ENCODE data around the gene PREX1. TPM values are rescaled to one million over a fixed set of nuclear protein-coding genes. Genes with fewer than 3 reads are reported as not detected.
"Not testable (repeated sequence)": the region's sequence is repeated elsewhere in the genome, so short reads cannot be mapped to it uniquely, and the experiment has no call there.

Gene PREX1
- total RNA-seq, 1 donor from 2014 or later, result 11.2 TPM

DNA sequence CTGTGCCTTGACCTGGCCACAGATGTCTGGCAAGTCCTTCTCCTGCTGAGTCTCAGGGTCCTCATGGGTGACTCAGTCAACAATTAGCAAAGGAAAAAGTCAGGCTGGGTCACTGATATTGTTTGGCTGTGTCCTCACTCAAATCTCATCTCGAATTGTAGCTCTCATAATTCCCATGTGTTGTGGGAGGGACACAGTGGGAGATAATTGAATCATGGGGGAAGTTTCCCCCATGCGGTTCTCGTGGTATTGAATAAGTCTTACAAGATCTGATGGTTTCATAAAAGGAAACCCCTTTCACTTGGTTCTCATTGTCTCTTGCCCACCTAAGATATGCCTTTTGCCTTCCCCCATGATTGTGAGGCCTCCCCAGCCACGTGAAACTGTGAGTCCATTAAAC, 45.7 kb downstream of the PREX1 start:
- Histone ChIP-seq H3K27me3 (ENCODE audit: low read depth) (no peaks in the 10 kb centered on the region), H3K4me1 (peaks cover 2% of the 10 kb centered on the region), H3K9me3 (replicated peaks) (peaks cover 13% of the 10 kb centered on the region), H3K36me3 (peaks cover 3% of the 10 kb centered on the region), H3K4me3 (no peak overlapping the region), H3K27ac (replicated peaks) (no peak overlapping the region)
- no peak for DNase-seq
- TF ChIP-seq, protein P1, sequence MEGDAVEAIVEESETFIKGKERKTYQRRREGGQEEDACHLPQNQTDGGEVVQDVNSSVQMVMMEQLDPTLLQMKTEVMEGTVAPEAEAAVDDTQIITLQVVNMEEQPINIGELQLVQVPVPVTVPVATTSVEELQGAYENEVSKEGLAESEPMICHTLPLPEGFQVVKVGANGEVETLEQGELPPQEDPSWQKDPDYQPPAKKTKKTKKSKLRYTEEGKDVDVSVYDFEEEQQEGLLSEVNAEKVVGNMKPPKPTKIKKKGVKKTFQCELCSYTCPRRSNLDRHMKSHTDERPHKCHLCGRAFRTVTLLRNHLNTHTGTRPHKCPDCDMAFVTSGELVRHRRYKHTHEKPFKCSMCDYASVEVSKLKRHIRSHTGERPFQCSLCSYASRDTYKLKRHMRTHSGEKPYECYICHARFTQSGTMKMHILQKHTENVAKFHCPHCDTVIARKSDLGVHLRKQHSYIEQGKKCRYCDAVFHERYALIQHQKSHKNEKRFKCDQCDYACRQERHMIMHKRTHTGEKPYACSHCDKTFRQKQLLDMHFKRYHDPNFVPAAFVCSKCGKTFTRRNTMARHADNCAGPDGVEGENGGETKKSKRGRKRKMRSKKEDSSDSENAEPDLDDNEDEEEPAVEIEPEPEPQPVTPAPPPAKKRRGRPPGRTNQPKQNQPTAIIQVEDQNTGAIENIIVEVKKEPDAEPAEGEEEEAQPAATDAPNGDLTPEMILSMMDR (IDR thresholded peaks at IDR 0.05; ENCODE audit: borderline replicate concordance), result no peak
- intact Hi-C loops (cut with micrococcal nuclease), result no loop called here

DNA sequence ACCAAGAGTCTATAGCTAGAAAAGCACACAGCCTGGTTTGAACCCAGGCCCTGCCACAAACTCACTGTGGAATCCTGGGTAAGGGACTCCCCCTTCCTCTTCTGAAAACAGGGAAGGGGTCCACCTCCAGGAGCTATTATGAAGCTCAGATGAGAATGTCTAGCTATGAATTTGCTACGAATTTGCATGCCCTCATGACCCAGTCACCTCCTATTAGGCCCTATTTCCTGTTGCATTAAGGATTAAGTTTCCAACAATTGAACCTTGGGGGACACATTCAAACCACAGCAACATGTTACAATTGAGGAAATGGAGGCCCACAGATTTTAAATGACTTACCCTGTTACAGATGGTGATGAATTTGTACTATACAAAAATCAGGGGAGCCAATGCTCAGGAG, 46.2 kb downstream of the PREX1 start:
- no peaks in the 10 kb centered on the region for H3K27me3 ChIP-seq (ENCODE audit: low read depth)
- TF ChIP-seq, protein P1 (IDR thresholded peaks at IDR 0.05; ENCODE audit: borderline replicate concordance), result no peak
- no peak overlapping the region for H3K4me3 ChIP-seq
- no peak overlapping the region for H3K27ac ChIP-seq (replicated peaks)
- no peak for DNase-seq
- peaks cover 5% of the 10 kb centered on the region for H3K4me1 ChIP-seq
- H3K9me3 ChIP-seq (replicated peaks), result peaks cover 13% of the 10 kb centered on the region
- peaks cover 3% of the 10 kb centered on the region for H3K36me3 ChIP-seq
- intact Hi-C loops (cut with micrococcal nuclease), result no loop called here

DNA sequence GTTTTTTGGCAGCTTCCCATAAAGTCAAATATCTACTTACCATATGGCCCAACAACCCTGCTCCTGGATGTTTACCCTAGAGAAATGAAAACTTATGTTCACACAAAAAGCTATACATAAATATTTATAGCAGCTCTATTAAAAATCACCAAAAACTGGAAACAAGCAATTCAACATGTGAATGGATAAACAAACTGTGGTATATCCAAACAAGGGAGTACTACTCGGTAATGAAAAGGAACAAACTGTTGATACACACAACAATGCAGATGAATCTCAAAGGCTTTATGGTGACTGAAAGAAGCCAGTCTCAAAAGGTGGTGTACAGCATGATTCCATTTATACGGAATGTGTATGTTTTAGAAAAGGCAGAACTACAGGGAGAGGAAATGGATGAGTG, 48.4 kb downstream of the PREX1 start:
- Histone ChIP-seq H3K4me1 (peaks cover 11% of the 10 kb centered on the region), H3K36me3 (peaks cover 3% of the 10 kb centered on the region), H3K9me3 (replicated peaks) (peaks cover 13% of the 10 kb centered on the region), H3K4me3 (no peak overlapping the region), H3K27me3 (ENCODE audit: low read depth) (no peaks in the 10 kb centered on the region), H3K27ac (replicated peaks) (no peak overlapping the region)
- DNase-seq, result no peak
- intact Hi-C loops (cut with micrococcal nuclease), result no loop called here
- TF ChIP-seq, protein P1 (IDR thresholded peaks at IDR 0.05; ENCODE audit: borderline replicate concordance), result no peak

DNA sequence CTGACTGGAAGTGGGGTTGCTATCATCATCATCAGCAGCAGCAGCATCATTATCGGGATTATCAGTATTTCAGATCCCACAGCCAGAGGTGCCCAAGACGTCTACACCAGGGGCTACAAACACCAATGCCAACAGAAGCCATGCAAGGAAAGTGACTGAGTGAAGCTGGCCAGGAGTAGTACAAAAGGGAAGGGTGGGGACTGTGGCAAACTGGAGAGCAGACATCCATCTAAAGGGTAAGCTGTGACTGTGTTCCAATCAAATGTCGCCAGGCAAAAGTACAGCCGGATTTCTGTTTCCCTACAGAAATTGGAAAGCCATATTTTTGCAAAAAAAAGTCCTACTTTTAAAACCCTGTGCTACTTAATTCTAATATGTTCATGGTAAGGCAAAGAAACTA, 50.0 kb downstream of the PREX1 start:
- Histone ChIP-seq H3K9me3 (replicated peaks) (peaks cover 13% of the 10 kb centered on the region), H3K27me3 (ENCODE audit: low read depth) (no peaks in the 10 kb centered on the region), H3K4me3 (no peak overlapping the region), H3K4me1 (peaks cover 15% of the 10 kb centered on the region), H3K27ac (replicated peaks) (no peak overlapping the region), H3K36me3 (peaks cover 3% of the 10 kb centered on the region)
- intact Hi-C loops (cut with micrococcal nuclease), result no loop called here
- DNase-seq, result no peak
- TF ChIP-seq, protein P1 (IDR thresholded peaks at IDR 0.05; ENCODE audit: borderline replicate concordance), result no peak

DNA sequence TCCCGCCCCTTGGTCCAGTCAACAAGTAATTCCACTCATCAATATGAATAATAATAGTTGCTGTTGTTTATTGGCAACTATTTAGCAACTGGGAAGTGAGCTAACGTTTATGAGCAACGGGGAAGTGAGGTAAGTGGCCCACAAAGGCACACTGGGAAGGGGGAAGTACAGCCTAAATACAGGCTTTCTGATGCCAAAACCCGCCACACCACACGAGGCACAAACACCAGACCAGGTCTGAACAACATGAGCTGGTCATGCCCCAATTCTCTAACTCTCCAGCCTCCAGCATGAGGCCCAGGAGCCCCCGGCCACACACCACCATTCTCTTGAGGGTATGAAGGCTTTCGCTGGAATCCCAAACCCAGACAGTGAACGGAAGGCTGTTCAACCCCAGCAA, 50.8 kb downstream of the PREX1 start:
- no peak for DNase-seq
- Histone ChIP-seq H3K9me3 (replicated peaks) (peaks cover 13% of the 10 kb centered on the region), H3K27ac (replicated peaks) (no peak overlapping the region), H3K27me3 (ENCODE audit: low read depth) (no peaks in the 10 kb centered on the region), H3K4me3 (no peak overlapping the region), H3K4me1 (peaks cover 23% of the 10 kb centered on the region), H3K36me3 (peaks cover 3% of the 10 kb centered on the region)
- intact Hi-C loops (cut with micrococcal nuclease), result no loop called here
- TF ChIP-seq, protein P1 (IDR thresholded peaks at IDR 0.05; ENCODE audit: borderline replicate concordance), result no peak

DNA sequence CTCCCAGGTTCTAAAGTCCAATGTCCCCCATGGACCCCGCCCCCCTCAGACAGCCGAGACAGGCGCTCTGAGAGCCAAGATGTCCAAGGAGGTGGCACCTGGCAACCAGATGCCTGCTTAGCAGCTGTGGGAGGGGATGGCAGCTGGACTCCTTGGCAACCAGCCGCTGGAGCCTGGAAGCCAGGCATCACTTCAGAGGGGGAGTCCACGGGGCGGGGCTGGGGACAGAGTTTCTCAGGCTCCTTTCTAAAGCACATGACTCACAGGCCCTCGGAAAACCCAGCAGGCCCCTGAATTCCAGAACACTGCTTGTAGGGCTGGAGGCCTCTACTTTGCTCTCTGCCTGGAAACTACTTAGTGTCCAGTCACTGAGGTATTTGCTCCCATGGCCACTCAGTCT, 51.5 kb downstream of the PREX1 start:
- intact Hi-C loops (cut with micrococcal nuclease), result no loop called here
- H3K4me3 ChIP-seq, result no peak overlapping the region
- no peaks in the 10 kb centered on the region for H3K27me3 ChIP-seq (ENCODE audit: low read depth)
- DNase-seq, result no peak
- H3K27ac ChIP-seq (replicated peaks), result no peak overlapping the region
- peaks cover 30% of the 10 kb centered on the region for H3K4me1 ChIP-seq
- TF ChIP-seq, protein P1 (IDR thresholded peaks at IDR 0.05; ENCODE audit: borderline replicate concordance), result no peak
- peaks cover 13% of the 10 kb centered on the region for H3K9me3 ChIP-seq (replicated peaks)
- H3K36me3 ChIP-seq, result peaks cover 3% of the 10 kb centered on the region

DNA sequence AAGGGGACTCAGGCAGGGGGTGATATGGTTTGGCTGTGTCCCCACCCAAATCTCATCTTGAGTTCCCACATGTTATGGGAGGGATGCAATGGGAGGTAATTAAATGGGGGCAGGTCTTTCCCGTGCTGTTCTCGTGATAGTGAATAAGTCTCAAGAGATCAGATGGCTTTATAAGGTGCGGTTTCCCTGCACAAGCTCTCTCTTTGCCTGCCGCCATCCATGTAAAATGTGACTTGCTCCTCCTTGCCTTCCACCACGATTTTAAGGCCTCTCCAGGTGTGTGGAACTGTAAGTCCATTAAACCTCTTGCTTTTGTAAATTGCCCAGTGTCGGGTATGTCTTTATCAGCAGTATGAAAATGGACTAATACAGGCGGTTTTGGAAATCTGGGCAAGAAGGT, 52.3 kb downstream of the PREX1 start:
- intact Hi-C loops (cut with micrococcal nuclease); H3K27me3 ChIP-seq (ENCODE audit: low read depth); H3K36me3 ChIP-seq; H3K4me3 ChIP-seq; H3K27ac ChIP-seq (replicated peaks); DNase-seq: not testable (repeated sequence)
- peaks cover 38% of the 10 kb centered on the region for H3K4me1 ChIP-seq
- peaks cover 13% of the 10 kb centered on the region for H3K9me3 ChIP-seq (replicated peaks)
